Keratinocyte (primary cell): Measurements from ENCODE around the gene TENM4.

Experiments
- CTCF ChIP-seq, 3 experiments: IDR thresholded peaks in 1 of 3; conservative IDR thresholded peaks in 1 of 3; optimal IDR thresholded peaks in 1 of 3; 2 replicates in 2 of 3; 3 replicates in 1 of 3; pipeline versions ENCODE3 to v1.5.1; 2011; ENCODE audit warnings: low read length in 3 of 3, mild to moderate bottlenecking in 3 of 3, moderate library complexity in 2 of 3, control low read depth in 1 of 3, inconsistent platforms in 1 of 3; ENCODE audit not compliant: insufficient read depth in 2 of 3; ENCODE audit errors: extremely low read depth in 1 of 3
- EZH2 ChIP-seq: IDR thresholded peaks from one replicate; pipeline ENCODE4 v1.6.1; 2012; ENCODE audit warnings: inconsistent platforms, mild to moderate bottlenecking, low read length, moderate library complexity

- TF ChIP-seq CTCF (optimal IDR thresholded peaks at IDR 0.05 in 1 of 3, IDR thresholded peaks at IDR 0.05 in 1 of 3, conservative IDR thresholded peaks at IDR 0.05 in 1 of 3; ENCODE audit: extremely low read depth in 1 of 3, insufficient read depth in 2 of 3, low read length in 3 of 3), result no peak
- no peak for TF ChIP-seq EZH2
Measured at GRCh38 chr11:79147011-79147410, 293.8 kb downstream of the TENM4 start.
